GM12892 (cell line): ENCODE measurements around the gene ZDHHC22.

Experiments used
- POLR2A ChIP-seq: IDR thresholded peaks from 2 replicates; pipeline ENCODE4 v1.6.1; 2011; ENCODE audit warnings: low read depth, low read length, control low read depth
- POLR2AphosphoS5 ChIP-seq: IDR thresholded peaks from 2 replicates; pipeline ENCODE4 v1.6.1; 2011; ENCODE audit warnings: low read depth, low read length, control low read depth

GRCh38 chr14:77086017-77086727, 55.4 kb downstream of the ZDHHC22 start:
- TF ChIP-seq POLR2AphosphoS5: no peak
- TF ChIP-seq POLR2A: no peak
